Measurements from ENCODE around the gene CAMTA1.

Gene CAMTA1

DNA sequence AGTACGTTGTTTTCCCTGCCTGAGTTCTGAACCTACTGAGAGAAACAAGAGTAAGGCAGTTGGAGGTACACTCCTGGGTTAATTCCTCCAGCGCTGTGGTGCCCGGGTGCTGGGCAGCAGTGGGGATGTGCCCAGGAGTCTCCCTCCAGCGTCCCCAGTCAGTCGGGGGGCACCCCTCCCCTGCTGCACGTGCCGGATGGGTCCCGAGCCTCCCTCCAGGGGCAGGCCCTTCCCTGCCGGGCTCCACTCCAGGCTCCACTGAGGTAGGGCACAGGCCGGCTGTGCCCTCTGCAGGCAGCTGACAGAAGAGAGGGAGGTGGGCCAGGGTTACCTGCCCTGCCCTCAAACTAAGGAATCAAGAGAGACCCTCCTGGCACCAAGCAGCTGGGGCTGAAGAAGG is 747.8 kb downstream of the CAMTA1 start:
- no peak for DNase-seq

DNA sequence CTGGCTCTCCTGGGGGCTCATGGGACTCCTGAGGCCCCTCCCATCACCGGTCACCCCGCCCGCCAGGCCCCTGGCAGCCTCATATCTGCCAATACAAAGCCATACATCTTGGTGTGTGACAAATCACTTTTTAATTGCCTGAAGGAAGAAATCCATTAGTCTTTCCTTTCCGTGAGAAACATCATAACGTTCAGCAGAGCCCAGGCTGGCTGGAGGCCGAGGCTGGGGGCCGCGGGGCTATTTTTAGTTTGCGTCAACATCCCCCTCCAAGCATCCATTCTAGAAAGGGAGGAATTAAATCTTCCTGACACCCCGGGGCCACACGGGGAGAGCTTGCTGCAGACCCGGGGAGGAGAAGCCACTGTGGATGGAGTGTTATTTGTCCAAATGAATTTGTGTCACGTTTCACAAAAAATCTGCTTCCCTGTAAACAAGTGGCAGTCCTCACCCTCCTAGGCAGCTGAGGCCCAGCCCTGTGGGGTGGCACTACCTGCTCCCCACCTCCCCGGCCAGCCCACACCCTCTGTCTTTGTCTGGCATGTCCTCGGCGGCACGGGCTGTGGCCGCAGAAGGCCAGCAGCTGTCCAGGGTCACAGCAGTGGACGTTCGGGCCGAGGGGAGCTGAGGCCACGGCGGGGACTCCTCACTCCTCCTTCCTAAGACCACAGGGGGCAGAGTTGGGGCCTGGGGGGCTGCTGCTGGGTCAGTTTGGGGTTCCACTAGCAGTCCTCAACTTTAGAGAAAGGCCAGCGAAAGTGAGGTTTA is 749.0 kb downstream of the CAMTA1 start:
- DNase-seq, result no peak

GRCh38 chr1:7535016-7535415 is 749.8 kb downstream of the CAMTA1 start:
- DNase-seq, result no peak

GRCh38 chr1:7535934-7536878 is 751.0 kb downstream of the CAMTA1 start:
- no peak for DNase-seq

DNA sequence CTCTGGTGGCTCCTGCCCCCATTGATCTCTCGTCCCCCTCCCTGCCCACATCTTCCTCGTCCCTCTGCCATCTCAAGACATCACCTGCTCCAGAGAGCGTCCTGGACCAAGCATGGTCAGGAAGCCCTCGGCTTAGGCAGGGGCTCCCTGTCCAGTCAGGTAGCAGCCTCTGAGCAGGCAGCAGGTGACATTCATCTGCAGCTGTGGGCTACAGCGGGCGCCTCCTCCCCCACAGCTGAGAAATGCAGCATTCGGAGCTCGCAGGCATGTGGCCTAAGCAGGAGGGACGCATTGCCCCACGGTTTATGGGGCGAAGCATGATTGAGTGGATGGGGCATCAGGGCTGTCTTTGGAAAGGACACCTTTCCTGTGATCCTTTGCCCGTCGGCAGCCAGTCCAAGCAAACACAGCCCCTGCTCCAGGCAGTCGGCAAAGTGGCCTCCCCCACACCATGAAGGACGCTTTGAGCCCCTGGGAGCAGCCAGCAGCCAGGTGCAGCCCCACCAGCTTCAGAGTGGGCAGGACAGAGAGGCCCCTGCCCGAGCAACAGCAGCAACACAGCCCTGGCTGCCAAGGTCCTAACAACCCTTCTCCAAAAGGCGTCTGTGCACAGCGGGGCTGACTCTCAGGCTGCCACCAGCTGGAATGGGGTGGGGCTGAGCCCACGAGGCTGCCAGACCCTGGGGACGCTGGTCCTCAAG is 751.8 kb downstream of the CAMTA1 start:
- DNase-seq, result no peak

- no peak for DNase-seq
Observed at GRCh38 chr1:7538033-7538432, 752.8 kb downstream of the CAMTA1 start.

DNA sequence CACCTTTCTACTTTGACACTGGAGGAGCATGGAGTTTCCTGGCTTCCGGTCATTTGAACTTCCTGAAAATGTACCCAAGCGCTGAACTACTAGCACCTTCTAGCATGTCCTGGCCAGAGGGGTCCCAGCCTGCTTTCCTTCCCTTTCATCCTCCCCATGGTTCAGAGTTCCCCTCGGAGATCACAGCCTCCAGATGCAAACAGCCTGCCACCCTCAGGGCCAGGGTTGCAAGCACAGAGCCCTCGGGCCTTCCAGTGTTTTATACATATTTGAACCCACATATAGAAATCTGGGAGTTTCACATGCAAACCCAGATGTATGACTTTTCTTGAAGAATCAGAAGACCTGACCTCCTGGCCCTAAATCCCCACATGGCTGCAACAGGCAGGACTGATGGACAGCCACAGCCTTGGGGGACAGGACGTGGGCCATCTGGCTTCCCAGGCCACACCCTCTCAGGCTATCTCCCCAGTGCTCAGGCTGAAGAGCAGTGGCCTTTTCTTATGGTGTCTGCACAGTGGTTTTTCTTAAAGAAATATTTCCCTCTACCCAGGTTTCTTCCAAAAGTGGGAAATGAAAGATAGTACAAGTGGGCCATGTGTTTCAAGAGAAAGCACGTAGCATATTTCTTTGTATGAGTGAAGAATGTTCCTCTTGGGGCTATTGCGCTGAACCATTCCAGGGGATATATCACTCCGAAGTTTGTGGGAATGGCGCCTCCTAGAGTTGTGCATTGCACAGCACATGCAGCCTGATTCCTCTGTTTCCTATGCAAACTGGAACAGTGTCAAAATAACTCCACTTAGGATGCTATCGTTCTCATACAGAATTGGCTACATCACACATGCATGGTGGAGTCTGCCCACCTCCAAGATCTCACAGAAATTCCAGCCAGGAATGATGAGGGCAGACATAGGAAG is 753.9 kb downstream of the CAMTA1 start:
- no peak for DNase-seq

DNA sequence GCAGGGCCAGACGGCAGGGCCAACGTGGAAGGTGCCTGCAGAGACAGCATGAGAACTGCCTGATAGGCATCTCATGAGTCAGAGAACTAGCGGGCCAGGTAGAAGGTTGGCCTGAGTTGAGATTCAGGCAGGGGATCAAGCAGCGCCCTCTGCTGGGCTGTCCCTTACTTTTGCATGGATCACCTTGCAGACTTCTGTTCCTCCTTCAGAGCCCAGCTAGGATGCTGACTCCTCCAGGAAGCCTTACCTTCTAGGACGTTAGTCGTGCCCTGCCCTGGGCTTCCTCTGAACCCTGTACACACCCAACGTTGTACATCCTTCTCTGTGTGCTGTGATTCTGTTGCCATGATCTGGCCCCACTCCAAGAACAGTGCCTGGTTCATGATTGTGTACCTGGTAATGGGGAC is 754.5 kb downstream of the CAMTA1 start:
- no peak for DNase-seq

- no peak for DNase-seq
Observed at GRCh38 chr1:7540816-7541215, 755.6 kb downstream of the CAMTA1 start.

DNA sequence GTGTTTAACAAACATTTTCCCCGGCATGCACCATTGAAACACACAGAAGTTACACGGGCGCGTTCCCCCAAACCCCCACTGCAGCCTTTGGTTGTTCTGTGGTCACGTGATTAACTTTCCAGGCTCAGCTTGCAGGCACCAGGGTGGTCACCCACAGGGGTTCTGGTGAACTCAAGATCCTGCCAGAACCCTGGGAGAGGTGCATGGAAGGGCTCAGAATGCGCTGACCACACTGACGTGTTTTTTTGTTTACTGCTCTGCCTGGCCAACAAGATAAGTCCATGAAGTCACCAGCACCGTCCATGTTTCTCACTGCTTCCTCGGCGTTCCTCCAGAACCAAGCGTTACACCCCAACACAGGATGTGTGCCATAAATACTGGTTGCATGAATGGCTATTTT is 756.4 kb downstream of the CAMTA1 start:
- DNase-seq, result no peak

DNA sequence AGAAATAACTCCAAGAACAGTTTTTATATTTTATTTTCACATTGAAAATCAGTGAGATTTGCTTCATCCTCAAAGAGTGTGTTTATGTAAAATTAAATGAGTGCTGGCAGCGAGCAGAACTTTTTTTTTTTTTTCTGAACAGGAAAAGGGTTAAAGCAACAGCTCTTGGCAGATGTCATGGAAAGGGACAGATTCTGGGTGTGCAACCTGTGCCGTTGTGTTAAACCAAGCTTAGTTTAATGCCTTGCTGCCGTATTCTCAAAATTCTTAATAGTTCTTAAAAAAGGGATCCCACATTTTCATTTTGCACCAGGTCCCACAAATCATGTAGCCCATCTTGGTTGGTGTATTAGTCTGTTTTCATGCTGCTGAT is 758.5 kb downstream of the CAMTA1 start:
- DNase-seq, result no peak

GRCh38 chr1:7549277-7550161 is 764.3 kb downstream of the CAMTA1 start:
- no peak for DNase-seq

- no peak for DNase-seq
Observed at GRCh38 chr1:7550261-7550865, 765.1 kb downstream of the CAMTA1 start.

DNA sequence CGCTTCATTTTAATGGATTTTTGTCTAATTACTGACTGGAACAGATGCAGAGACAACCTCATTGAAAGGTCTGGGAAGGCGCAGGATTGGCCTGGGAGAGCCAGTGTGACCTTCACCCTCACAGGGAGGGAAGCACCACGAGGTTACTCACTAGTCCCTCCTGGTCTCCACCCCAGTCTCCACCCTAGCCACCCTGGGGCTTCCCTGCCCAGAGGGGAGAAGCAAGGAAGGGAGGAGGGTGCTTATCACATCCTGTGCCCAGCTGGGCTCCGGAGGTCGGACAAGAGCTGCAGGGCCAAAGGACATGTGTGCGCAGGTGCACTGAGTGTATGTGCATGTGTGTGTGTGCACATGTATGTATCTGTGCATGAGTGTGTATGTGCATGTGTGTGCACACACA is 765.7 kb downstream of the CAMTA1 start:
- DNase-seq, result no peak

DNA sequence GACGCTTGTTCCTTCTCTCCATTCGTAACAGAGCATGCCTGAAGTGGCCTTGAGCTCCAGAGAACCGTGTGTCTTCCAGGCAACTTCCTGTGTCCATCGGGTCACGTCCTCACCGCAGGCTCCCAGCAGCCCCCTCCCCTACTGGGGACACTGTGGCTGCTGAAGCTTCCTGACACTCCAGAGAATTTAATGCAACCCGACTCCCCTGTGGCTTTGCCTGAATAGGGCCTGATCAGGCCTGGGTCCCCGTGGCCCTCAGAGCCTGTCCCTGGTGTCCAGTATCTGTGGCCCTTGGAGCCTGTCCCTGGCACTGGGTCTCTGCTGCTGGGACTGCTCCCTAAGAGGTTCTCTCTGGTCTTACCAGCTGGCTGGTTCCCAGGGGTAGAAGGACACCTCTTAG is 766.2 kb downstream of the CAMTA1 start:
- DNase-seq, result no peak

DNA sequence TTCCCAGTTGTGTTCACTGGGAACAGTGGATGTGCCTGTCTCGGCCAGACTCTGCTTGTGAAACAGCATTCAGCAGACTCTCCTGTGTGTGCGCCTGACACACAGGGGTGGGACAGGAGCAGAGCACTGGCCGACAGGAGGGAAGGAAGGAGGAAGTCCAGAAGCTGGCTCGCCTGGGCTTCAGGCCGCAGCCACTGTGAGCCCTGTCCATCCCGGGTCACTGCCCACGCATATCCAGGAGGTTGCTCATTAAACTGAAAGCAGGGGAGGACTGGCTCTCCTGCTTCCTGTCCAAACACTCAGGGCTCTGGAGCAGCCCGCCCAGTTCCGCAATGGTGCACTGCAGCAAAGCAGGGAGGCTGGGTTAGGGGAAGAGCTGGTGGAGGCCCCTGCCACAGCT is 767.1 kb downstream of the CAMTA1 start:
- DNase-seq, result no peak

GRCh38 chr1:7553042-7553690 is 767.9 kb downstream of the CAMTA1 start:
- DNase-seq, result no peak

DNA sequence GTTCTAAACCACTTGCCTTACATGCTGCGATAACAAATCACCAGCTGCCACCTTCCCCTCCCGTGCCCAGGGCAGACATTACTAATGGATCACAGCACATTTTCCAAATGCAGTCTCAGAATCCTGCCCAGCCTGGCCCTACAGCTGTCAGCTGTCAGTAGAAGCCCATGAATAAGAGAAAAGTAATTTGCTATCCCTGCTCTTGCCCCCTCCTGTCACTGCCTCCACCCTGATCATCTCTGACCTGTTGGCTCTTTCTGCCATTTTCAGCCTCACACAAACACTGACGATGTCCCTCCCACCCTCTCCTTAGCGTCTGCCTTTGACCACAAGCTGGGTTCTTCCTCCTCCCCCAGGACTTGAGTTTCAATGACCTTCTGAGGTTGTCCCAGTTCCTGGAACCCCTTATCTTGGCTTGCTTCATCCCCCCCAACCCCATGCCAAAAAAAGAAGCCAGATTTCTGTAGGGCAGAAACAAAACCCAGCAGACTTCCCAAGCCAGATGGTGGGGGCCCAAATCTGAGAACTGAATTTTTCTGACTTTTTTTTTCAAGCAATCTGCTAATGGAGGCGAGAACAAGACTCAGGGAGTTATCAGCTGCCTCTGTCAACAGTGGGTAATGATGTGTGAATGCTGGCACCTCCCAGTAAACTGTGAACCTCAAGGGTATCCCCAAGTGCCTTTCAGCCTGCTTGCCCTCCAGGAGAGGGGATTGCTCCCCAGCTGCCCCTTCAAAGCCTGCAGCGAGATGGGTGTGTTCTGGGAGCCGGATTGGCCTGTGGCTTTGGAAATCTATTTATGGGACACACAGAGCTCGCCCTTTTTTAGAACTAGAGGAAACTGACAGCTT is 769.4 kb downstream of the CAMTA1 start:
- DNase-seq, result no peak

Measured in right forelimb (tissue), 1 donor.